NCI-H2081 (cell line): ENCODE measurements around the gene CIDEA.
A peak's percentile ranks its signal among the peaks of the same experiment; 100 is the strongest.
"Not testable (repeated sequence)": the region's sequence is repeated elsewhere in the genome, so short reads cannot be mapped to it uniquely, and the experiment has no call there.

Experiments
- DNase-seq, 2 experiments: peaks; one replicate each; lab custom pipeline; 2025; lab: John Stamatoyannopoulos, UW

The CIDEA gene

GRCh38 chr18:12254136-12254819, at the start of gene CIDEA:
Gene CIDEA, plus strand, starts transcription at chr18:12254361. Its CDS starts 23 bp downstream, at chr18:12254384.
- no peak for DNase-seq

GRCh38 chr18:12208296-12209153, 45.6 kb upstream of the CIDEA start:
- not testable (repeated sequence) for DNase-seq

- not testable (repeated sequence) for DNase-seq
These were observed 41.9 kb upstream of the CIDEA start for GRCh38 chr18:12212308-12212707.

DNA sequence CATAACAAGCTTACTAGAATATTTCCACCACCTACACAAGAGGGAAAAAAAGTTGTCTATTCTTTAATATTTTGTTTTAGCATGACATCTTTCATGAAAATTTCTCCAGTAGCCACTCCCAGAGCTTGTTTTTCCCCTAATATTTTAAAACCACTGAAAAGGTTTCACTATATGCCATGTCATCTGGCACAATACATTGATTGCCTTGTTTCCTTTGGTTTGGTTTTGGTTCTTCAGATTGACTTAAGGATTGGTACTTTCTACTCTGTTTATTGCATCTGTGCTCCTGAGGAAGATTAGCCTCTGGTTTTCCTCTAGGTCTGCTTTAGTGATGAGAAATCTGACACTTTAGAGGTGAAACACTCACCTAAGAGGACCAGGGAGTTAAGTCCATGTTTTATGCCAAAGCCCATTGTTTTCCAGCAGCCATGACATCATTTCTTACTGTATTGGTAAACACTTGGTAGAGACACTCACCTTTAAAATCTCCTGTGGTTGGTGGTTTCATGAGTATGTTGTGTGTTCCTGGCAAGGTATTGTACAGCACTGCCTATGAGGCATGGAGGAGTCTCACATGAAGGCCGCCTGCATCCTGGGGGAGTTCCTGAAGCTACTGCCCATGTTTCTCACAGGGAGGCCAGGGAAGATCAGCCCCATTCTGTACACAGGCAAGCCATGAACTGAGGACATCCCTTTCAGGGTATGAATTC, 39.7 kb upstream of the CIDEA start:
- not testable (repeated sequence) for DNase-seq

- not testable (repeated sequence) for DNase-seq
These were observed 37.7 kb upstream of the CIDEA start for GRCh38 chr18:12216471-12216870.

GRCh38 chr18:12218603-12219002, 35.6 kb upstream of the CIDEA start:
- DNase-seq: not testable (repeated sequence)

- DNase-seq: not testable (repeated sequence)
These were observed 32.1 kb upstream of the CIDEA start for GRCh38 chr18:12222041-12222440.

DNA sequence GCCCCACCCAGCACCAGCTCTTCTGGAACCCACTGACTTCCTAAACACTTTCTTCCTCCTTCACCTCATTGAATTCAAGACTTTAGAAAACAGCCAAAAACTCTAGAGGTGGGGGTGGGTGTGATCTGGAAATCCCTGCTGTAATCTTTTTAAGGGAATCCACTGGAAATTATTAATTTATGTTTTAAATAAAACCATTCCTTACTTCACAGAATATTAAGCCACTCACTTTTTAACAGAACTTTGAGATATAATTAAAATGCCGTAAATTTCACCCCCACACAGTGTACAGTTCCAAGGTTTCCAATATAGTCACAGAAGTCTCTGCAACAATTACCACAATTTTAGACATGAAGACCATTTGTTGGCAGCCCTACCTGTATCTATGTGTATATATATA, 30.8 kb upstream of the CIDEA start:
- not testable (repeated sequence) for DNase-seq

DNA sequence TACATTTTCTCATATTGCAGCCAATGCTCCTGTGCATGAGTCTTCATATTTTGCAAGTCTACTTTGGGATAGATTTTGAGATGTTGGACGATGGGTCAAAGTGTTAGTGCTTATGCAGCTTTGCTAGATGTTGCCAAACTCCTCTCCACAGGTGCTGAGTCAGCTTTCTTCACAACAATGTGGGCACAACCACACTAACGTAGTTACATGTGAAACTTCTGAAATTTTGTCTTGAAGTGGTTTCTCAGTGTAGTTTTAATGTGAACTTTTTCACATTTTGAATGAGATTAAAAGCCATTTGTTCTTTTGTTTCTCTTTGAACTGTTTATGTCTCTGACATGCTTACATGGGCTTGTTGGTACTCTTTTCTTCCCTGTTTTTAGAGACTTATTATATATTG, 27.4 kb upstream of the CIDEA start:
- DNase-seq: not testable (repeated sequence)

- not testable (repeated sequence) for DNase-seq
These were observed 26.6 kb upstream of the CIDEA start for GRCh38 chr18:12227399-12228186.

DNA sequence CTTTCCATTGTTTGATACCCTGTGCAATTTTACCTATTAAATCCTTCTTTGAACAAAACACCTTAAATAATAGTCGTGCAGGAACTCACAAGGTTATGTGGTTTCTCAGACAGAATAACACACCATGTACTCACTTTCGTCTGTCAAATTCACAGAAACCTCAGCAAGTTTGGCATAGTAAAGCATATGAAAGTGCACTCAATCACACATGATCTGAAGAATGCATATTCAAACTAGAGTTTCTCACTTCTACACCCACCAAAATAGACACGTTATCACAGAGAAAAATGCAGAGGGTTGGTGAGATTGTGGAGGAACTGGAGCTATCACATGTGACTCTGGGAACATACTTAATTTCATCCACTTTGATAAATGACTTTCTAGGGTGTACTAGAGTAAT, 25.9 kb upstream of the CIDEA start:
- DNase-seq: not testable (repeated sequence)

DNA sequence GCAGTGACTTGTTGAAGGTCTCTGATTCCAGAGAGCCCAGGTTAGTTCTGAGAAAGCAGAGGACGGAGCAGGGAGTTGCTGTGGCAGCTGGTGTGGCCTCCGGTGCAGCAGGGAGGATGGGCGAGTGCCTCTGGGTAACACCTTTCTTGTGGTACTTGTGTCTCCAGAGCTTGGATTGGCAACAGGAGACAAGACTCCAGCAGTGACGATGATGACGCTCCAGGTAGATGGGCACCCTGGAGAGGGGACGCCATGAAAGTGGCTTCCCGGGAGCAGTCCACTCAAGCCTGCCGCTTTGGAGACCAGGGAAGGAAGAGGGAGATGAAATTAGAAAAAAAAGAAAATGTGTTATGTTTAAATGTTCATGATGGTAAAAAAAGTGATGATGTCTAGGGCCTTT, 23.6 kb upstream of the CIDEA start:
- DNase-seq: not testable (repeated sequence)

GRCh38 chr18:12231040-12231882, 22.9 kb upstream of the CIDEA start:
- no peak for DNase-seq

DNA sequence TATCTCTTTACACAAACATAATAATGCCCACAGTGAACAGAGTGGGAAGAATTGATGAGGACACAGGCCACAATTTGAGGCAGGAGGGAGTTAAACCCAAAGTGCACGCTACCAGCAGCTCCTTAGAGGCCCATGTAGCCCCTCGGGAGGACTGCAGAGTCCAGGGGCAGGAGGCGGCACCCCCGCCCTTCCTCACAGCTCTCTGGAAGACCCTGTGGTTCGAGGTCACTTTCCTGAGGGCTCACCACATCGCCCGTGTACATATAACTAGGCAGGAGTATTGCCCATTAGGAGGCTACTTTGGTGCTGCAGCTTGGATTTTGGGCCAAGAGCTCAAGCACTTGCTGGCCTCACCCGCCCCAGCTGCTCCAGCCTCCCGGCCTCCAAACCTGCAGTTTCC, 22.2 kb upstream of the CIDEA start:
- no peak for DNase-seq

- no peak for DNase-seq
These were observed 20.8 kb upstream of the CIDEA start for GRCh38 chr18:12233378-12233777.

DNA sequence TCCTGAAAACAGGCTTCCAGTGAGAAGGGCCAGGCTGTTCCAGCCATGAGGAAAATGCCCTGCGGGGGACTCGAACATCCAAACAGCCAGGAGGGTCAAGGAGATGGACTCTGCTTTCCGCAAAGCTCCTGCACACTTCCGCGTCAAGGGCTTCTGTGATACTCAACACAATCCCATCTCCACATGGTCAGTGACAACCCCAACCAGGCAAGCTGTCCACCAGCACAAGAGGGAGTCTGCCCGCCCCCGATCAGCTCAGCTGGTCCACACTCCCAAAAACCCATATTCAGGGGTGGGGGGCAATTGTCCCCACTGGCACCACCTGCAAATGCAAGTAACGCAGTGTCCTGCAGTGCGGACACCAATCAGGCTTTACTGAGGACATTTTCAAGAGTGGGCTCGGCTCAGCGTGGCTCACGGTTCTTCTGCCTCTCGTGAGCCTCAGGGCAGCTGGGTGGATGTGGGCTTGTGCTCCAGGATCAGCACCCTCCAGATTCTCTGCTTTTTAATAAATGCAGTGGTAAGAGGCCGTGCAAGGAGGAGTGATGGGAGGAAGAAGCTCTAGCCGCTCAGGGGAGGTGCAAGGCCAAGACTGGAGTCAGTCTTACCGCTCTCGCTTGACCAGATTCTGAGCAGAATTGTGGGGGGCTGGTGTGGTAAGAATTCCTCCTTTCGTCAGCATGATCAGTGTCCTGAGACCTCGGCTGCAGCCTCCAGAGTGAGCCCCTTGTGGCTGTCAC, 19.5 kb upstream of the CIDEA start:
- no peak for DNase-seq

- no peak for DNase-seq
These were observed 18.0 kb upstream of the CIDEA start for GRCh38 chr18:12236141-12236540.

- peak; percentile 18 to 28 for DNase-seq
These were observed 17.0 kb upstream of the CIDEA start for GRCh38 chr18:12236934-12237832.

DNA sequence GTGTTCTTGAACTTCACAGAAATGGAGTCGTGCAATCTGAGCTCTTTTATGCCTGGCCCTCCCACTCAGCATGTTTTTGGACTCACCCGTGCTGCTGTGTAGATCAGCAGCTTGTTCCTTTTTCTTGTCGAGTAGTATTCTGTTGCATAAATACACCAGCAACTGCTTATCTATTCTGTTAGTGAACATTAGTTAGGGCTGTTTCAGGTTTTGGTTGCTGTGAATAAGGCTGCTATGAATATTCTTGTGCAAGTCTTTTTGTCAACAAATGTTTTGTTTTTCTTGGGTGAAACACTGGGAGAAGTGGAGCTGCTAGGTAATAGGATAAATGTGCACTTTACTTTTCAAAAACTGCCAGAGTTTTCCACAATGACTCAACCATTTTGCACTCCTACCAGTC, 15.3 kb upstream of the CIDEA start:
- no peak for DNase-seq
